ENCODE results near the gene SHH. TPM values are rescaled to one million over a fixed set of nuclear protein-coding genes. Genes with fewer than 3 reads are reported as not detected.

The SHH gene
- total and polyA plus RNA-seq, 2 of the 13 experiments (the other 11 are each of a cell fraction or from before 2014, with no cell fraction given) = 1.9 to 3.4 TPM

- no peak for TF ChIP-seq ZNF713 (CRISPR knock-in tag; IDR thresholded peaks at IDR 0.05)
- no peak for TF ChIP-seq ZFP90 (CRISPR knock-in tag; IDR thresholded peaks at IDR 0.05; ENCODE audit: borderline replicate concordance)
- TF ChIP-seq MTA1 (CRISPR knock-in tag; IDR thresholded peaks at IDR 0.05; ENCODE audit: borderline replicate concordance) = peak; percentile 40; the same call in 1 of the 2 replicates
- no peak for TF ChIP-seq NR1H2 (CRISPR knock-in tag; IDR thresholded peaks at IDR 0.05; ENCODE audit: borderline replicate concordance, low read depth)
- TF ChIP-seq, protein P1, sequence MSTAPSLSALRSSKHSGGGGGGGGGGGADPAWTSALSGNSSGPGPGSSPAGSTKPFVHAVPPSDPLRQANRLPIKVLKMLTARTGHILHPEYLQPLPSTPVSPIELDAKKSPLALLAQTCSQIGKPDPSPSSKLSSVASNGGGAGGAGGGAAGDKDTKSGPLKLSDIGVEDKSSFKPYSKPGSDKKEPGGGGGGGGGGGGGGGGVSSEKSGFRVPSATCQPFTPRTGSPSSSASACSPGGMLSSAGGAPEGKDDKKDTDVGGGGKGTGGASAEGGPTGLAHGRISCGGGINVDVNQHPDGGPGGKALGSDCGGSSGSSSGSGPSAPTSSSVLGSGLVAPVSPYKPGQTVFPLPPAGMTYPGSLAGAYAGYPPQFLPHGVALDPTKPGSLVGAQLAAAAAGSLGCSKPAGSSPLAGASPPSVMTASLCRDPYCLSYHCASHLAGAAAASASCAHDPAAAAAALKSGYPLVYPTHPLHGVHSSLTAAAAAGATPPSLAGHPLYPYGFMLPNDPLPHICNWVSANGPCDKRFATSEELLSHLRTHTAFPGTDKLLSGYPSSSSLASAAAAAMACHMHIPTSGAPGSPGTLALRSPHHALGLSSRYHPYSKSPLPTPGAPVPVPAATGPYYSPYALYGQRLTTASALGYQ (CRISPR knock-in tag; IDR thresholded peaks at IDR 0.05) = 0 out of 2 replicates have a peak, but pooled peaks have one; percentile 24
- TF ChIP-seq ZNF318 (CRISPR knock-in tag; IDR thresholded peaks at IDR 0.05) = no peak
- TF ChIP-seq ZNF547 (CRISPR knock-in tag; IDR thresholded peaks at IDR 0.05) = no peak
- TF ChIP-seq ZNF121 (CRISPR knock-in tag; IDR thresholded peaks at IDR 0.05) = no peak
- peak; percentile 55; the same call in 1 of the 2 replicates for TF ChIP-seq RBFOX2 (IDR thresholded peaks at IDR 0.05; ENCODE audit: low read depth, low read length)
- TF ChIP-seq ZNF232 (CRISPR knock-in tag; IDR thresholded peaks at IDR 0.05; ENCODE audit: borderline replicate concordance) = no peak
- TF ChIP-seq ZNF180 (CRISPR knock-in tag; IDR thresholded peaks at IDR 0.05; ENCODE audit: borderline replicate concordance, low read depth) = no peak
- TF ChIP-seq MED13 (CRISPR knock-in tag; IDR thresholded peaks at IDR 0.05) = no peak
- TF ChIP-seq NR2F6 (IDR thresholded peaks at IDR 0.05) = no peak
- no peak for TF ChIP-seq NR2F6 (CRISPR knock-in tag; IDR thresholded peaks at IDR 0.05)
- no peak for TF ChIP-seq PAX8 (CRISPR knock-in tag; IDR thresholded peaks at IDR 0.05; ENCODE audit: borderline replicate concordance)
- TF ChIP-seq ZNF558 (CRISPR knock-in tag; IDR thresholded peaks at IDR 0.05; ENCODE audit: borderline replicate concordance) = no peak
- TF ChIP-seq PAF1 (CRISPR knock-in tag; IDR thresholded peaks at IDR 0.05) = no peak
- TF ChIP-seq THAP11 (CRISPR knock-in tag; IDR thresholded peaks at IDR 0.05) = no peak
- no peak for TF ChIP-seq ZBTB42 (CRISPR knock-in tag; IDR thresholded peaks at IDR 0.05)
- no peak for TF ChIP-seq ETV6 (CRISPR knock-in tag; conservative IDR thresholded peaks at IDR 0.05)
- TF ChIP-seq EEA1 (CRISPR knock-in tag; IDR thresholded peaks at IDR 0.05; ENCODE audit: borderline replicate concordance) = no peak
Measured at GRCh38 chr7:155809947-155810769, 2.1 kb downstream of the SHH start (continued).

All from HepG2 (cell line).